Measurements from ENCODE around the gene WNT9B. TPM values are rescaled to one million over a fixed set of nuclear protein-coding genes. Genes with fewer than 3 reads are reported as not detected.
A peak's percentile ranks its signal among the peaks of the same experiment; 100 is the strongest.

WNT9B gene
- total RNA-seq, 1 experiment from 2014 or later = 0.70 TPM

- Histone ChIP-seq H4K8ac (replicated peaks; ENCODE audit: insufficient read length, low read depth, low read length) (no peak overlapping the region), H2BK120ac (ENCODE audit: low read depth, low read length, poor library complexity, severe bottlenecking) (no peak overlapping the region), H3K14ac (ENCODE audit: insufficient read depth, low read length) (no peak overlapping the region), H3K23me2 (ENCODE audit: insufficient read length, low read depth, low read length, poor library complexity, severe bottlenecking) (peaks cover 11% of the 10 kb centered on the region), H2AK5ac (ENCODE audit: insufficient read length, low read length) (no peak overlapping the region), H4K20me1 (ENCODE audit: control insufficient read depth, insufficient read depth, insufficient read length) (no peaks in the 10 kb centered on the region), H3T11ph (ENCODE audit: low read length) (no peak overlapping the region), H3K23ac (ENCODE audit: insufficient read length, low read depth, low read length) (no peak overlapping the region), H2BK12ac (ENCODE audit: insufficient read length, low read depth, low read length) (no peak overlapping the region), H3K4me1 (ENCODE audit: insufficient read depth, low read length) (no peaks in the 10 kb centered on the region; the same call in 1 of the 2 replicates), H3K27me3 (ENCODE audit: insufficient read depth, low read length) (peaks cover 20% of the 10 kb centered on the region; the same call in 1 of the 2 replicates), H4K5ac (ENCODE audit: insufficient read length, low read depth, low read length) (no peak overlapping the region), H3K4ac (ENCODE audit: low read depth, low read length) (no peak overlapping the region), H3K27ac (ENCODE audit: insufficient read length, low read depth, low read length) (no peak overlapping the region), H3K56ac (ENCODE audit: insufficient read length, low read depth, low read length) (no peak overlapping the region), H3K18ac (ENCODE audit: insufficient read length, low read depth, low read length) (no peak overlapping the region), H3K79me2 (ENCODE audit: insufficient read depth, low read length) (no peaks in the 10 kb centered on the region), H3K79me1 (ENCODE audit: insufficient read depth, low read depth, low read length, poor library complexity, severe bottlenecking) (no peaks in the 10 kb centered on the region), H2BK15ac (ENCODE audit: low read depth, low read length) (no peak overlapping the region), H3K4me2 (ENCODE audit: insufficient read depth, insufficient read length, low read length) (no peak overlapping the region), H2BK20ac (ENCODE audit: low read depth, low read length, poor library complexity, severe bottlenecking) (no peak overlapping the region), H4K91ac (ENCODE audit: insufficient read length, low read depth, low read length) (no peak overlapping the region), H2BK5ac (ENCODE audit: insufficient read length, low read length) (no peak overlapping the region), H2AFZ (ENCODE audit: low read length) (no peak overlapping the region), H3K9me3 (ENCODE audit: control insufficient read depth, low read depth, low read length) (no peaks in the 10 kb centered on the region), H3K9ac (ENCODE audit: extremely low read depth, insufficient read length, low read length) (no peak overlapping the region)
- H3K9me3 Mint-ChIP-seq = no peaks in the 10 kb centered on the region; a peak in 1 of 5 replicates
- peak; percentile 45 for DNase-seq
- TF ChIP-seq, protein P1, sequence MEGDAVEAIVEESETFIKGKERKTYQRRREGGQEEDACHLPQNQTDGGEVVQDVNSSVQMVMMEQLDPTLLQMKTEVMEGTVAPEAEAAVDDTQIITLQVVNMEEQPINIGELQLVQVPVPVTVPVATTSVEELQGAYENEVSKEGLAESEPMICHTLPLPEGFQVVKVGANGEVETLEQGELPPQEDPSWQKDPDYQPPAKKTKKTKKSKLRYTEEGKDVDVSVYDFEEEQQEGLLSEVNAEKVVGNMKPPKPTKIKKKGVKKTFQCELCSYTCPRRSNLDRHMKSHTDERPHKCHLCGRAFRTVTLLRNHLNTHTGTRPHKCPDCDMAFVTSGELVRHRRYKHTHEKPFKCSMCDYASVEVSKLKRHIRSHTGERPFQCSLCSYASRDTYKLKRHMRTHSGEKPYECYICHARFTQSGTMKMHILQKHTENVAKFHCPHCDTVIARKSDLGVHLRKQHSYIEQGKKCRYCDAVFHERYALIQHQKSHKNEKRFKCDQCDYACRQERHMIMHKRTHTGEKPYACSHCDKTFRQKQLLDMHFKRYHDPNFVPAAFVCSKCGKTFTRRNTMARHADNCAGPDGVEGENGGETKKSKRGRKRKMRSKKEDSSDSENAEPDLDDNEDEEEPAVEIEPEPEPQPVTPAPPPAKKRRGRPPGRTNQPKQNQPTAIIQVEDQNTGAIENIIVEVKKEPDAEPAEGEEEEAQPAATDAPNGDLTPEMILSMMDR (conservative IDR thresholded peaks at IDR 0.05) = no peak
- no peaks in the 10 kb centered on the region for H3K36me3 Mint-ChIP-seq (ENCODE audit: insufficient read depth in 1 of 3, low read depth in 3 of 3)
- no CpG with 5 or more reads among the region's 6 CpGs for WGBS (ENCODE audit: extremely low coverage, insufficient read length, low lambda C conversion rate)
- H3K4me1 Mint-ChIP-seq = peaks cover 20 to 23% of the 10 kb centered on the region in 2 experiments
- H3K27ac Mint-ChIP-seq = no peak overlapping the region
- H3K4me3 Mint-ChIP-seq = no peak overlapping the region; a peak in 1 of 5 replicates
- H3K27me3 Mint-ChIP-seq (ENCODE audit: low read depth) = peaks cover 58% of the 10 kb centered on the region
These were observed 2.6 kb downstream of the WNT9B start for GRCh38 chr17:46853896-46854444.
